GM04504 (cell line): ENCODE results near the gene TGFB1.
"Not testable (repeated sequence)": the region's sequence is repeated elsewhere in the genome, so short reads cannot be mapped to it uniquely, and the experiment has no call there.

Experiments used
- DNase-seq: peaks from one replicate; pipeline ENCODE4 v3.0.0-alpha.2; 2012; ENCODE audit warnings: low read depth

Gene TGFB1

DNA sequence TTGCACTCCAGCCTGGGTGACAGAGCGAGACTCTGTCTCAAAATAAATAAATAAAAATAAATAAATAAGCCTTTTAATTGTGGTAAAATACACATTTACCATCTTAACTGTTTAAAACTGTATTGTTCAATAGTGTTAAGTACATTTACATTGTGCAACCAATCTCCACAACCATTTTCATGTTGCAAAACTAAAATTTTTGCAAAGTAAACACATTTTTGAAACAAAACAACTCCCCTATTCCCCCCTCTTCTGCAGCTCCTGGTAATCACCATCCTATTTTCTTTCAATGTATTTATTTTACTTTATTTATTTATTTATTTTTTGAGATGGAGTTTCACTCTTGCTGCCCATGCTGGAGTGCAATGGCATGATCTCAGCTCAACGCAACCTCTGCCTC lies 16.0 kb upstream of the TGFB1 start:
- DNase-seq, result no peak

DNA sequence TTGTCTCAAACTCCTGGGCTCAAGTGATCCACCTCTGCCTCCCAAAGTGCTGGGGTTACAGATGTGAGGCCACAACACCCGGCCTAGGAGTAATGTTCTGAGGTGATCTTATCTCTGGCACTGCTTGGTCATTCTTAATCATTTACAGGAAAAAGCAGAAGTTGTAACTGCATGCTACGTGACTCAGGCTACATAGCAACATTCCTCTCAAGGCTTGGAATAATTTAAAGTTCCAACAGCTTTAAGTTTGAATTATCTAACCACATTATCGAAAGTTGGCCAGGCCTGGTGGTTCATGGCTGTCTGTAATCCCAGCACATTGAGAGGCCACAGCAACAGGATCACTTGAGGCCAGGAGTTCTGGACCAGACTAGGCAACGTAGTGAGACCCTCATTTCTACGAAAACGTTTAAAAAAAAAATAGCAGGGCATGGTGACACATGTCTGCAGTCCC lies 14.2 kb upstream of the TGFB1 start:
- peak; percentile 78 for DNase-seq

DNA sequence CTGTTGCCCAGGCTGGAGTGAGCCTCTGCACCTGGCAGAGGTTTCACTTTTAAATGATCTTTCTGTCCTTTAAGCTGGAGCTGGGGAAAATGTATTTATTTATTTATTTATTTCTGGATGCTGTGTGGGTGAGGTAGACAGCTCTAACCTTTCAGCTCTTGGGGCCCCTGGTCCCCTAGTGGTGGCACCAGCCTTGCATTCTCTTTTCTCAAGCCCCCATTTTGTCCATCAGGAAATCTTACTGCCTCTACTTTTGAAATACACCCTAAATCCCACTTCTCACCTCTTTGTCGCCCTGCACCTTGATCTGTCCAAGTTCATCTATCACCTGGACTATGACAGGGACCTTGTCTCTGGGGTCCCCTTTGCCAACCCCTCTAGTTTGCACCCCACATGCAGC lies 12.4 kb upstream of the TGFB1 start:
- no peak for DNase-seq

GRCh38 chr19:41364524-41365391 lies 11.0 kb upstream of the TGFB1 start:
- DNase-seq, result no peak

GRCh38 chr19:41363753-41364523 lies 10.2 kb upstream of the TGFB1 start, which contains the start of gene B9D2:
Gene B9D2 (minus strand): TSS chr19:41364149. CDS start chr19:41363519, 630 bp downstream.
- DNase-seq, result peak; percentile 97

DNA sequence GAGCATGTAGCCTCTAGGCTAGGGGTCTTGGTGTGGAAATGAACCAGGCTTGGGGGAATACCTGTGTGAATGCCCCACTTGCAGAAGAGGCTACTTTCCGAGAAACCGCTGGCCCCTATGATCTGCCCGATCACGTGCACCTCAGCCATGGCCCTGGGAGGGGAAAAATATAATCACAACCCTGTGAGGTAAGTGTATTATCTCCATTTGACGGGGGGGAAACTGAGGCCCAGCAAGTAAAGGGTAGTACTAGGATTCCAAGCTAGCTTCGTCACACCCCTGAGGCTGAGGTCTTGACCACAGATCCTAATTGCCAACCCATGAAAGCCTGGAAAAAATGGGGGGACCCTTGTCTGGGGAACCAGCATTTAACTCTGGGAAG lies 9.6 kb upstream of the TGFB1 start:
- no peak for DNase-seq

GRCh38 chr19:41362143-41362847 lies 8.6 kb upstream of the TGFB1 start:
- no peak for DNase-seq

DNA sequence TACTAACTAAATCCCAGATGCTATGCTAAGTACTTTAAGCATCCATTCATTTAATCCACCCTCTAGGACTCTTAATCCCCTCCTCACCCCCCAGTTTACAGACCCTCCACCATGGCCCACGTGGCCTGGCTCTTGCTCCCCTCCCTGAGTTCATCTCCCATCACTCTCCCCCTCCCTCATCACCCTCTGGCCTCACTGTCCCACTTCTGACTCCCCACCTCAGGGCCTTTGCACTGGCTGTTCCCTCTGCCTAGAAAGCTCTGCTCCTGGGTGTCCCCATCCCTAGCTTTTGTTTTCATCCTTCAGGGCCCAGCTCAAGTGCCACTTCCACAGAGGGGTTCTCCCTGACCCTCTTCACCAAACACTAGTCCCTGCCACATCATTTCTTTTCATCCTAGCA lies 6.0 kb upstream of the TGFB1 start:
- no peak for DNase-seq

DNA sequence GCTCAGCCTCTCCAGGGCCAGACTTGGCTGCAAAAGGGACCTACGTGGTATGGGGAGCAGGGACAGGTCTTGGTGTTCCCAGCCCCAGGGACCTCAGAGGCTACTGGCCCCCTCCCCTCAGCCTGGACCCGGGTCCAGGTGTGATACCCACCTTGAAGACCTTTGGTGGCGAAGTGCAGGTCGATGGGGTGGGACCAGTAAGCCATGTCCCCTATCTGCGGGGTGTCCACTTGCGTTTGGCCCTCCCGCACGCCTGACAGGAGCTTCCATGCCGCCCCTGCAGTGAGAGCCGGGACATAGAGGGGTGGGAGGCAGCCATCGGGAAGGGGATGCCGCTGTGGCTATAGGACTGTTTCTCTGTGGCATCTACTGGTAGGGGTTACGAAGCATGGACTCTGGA lies 4.0 kb upstream of the TGFB1 start:
- DNase-seq, result no peak

GRCh38 chr19:41356984-41357739 lies 3.4 kb upstream of the TGFB1 start:
- no peak for DNase-seq

- DNase-seq, result no peak
Measured at GRCh38 chr19:41355802-41356201, 2.1 kb upstream of the TGFB1 start.

DNA sequence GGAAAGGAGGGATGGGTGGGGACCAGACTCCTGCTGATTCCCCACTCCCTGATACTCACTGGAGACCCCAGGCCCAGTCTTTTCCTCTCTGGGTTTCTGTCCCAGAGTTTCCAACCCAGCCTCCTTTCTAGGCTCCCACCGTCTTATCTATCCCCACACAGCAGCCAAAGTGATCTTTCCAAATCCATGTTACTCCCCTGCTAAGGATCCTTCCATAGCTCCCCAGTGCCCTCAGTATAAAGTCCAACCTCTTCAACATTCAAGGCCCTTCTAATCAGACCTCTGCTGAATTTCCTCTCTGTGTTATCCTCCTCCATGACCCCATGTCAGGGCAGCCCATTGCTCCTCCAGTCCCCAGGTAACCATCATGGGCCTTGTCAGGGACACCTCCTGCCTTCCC lies 1.3 kb upstream of the TGFB1 start:
- no peak for DNase-seq

DNA sequence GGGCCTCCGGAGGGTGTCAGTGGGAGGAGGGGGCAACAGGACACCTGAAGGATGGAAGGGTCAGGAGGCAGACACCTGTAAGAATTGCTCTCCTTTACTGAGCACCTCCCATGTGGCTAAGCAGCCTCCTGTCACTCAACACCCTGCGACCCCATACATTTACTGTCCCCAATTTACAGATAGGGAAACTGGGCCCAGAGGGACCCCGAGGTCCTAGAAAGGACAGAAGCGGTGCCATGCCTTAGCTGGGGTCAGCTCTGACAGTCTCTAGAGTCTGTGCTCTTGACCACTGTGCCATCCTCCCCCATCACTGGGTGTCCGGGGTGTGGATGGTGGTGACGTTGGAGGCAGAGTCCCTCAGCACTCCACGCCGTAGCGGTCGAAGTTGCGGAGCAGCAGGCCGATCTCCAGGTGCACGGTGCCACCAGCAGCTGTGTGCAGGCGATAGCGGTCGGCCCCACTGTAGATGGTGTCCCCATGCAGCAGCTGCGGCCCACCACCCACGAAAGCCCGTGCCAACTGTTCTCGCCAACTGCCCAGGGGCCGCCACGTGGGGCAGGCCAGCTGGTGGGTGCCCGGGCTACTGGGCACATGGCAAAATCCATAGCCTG lies 726 bp upstream of the TGFB1 start:
- no peak for DNase-seq

DNA sequence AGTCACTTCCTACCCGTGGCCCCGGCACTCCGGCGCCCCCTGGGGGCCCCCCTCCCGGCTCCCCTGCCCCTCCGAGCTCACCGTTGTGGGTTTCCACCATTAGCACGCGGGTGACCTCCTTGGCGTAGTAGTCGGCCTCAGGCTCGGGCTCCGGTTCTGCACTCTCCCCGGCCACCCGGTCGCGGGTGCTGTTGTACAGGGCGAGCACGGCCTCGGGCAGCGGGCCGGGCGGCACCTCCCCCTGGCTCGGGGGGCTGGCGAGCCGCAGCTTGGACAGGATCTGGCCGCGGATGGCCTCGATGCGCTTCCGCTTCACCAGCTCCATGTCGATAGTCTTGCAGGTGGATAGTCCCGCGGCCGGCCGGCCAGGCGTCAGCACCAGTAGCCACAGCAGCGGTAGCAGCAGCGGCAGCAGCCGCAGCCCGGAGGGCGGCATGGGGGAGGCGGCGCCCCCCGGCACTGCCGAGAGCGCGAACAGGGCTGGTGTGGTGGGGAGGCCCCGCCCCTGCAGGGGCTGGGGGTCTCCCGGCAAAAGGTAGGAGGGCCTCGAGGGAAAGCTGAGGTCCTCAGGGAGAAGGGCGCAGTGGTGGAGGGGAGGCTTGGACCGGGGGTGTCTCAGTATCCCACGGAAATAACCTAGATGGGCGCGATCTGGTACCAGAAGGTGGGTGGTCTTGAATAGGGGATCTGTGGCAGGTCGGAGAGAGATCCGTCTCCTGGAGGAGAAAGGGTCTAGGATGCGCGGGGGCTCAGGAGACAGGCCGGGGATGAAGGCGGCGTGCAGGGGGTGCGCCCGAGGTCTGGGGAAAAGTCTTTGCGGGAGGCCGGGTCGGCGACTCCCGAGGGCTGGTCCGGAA lies 885 bp downstream of the TGFB1 start:
- no peak for DNase-seq

DNA sequence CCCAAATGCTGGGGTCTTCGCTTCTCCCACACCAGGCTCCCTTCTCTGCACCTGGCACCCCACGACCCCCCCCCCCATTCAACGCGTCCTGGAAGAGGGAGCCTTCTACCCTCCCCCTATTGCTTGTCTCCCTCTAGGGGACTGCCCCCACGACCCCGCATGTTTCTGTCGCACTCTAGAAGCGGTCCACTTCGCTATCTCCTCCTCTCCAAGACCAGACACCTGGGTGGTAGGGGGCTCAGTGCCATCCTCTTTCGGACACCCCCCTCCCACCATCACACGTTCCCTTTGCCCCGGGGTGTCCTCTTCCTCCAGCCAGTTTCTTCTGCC lies 1.5 kb downstream of the TGFB1 start:
- no peak for DNase-seq

GRCh38 chr19:41351339-41352245 lies 2.1 kb downstream of the TGFB1 start:
- no peak for DNase-seq

- no peak for DNase-seq
Measured at GRCh38 chr19:41350735-41351338, 2.9 kb downstream of the TGFB1 start.

GRCh38 chr19:41346916-41347315 lies 6.8 kb downstream of the TGFB1 start:
- not testable (repeated sequence) for DNase-seq

GRCh38 chr19:41344162-41344561 lies 9.6 kb downstream of the TGFB1 start:
- DNase-seq, result no peak
